HG03460 (cell line): ENCODE results near the gene VCL.
"Not testable (repeated sequence)": the region's sequence is repeated elsewhere in the genome, so short reads cannot be mapped to it uniquely, and the experiment has no call there.

Experiments used
- ATAC-seq: cut with Tn5 transposase; IDR thresholded peaks from one replicate; pipeline ENCODE4 v1.9.1; 2021; ENCODE audit not compliant: unreplicated experiment

Gene VCL

GRCh38 chr10:74000892-74001669, 3.2 kb downstream of the VCL start:
- no peak for ATAC-seq

DNA sequence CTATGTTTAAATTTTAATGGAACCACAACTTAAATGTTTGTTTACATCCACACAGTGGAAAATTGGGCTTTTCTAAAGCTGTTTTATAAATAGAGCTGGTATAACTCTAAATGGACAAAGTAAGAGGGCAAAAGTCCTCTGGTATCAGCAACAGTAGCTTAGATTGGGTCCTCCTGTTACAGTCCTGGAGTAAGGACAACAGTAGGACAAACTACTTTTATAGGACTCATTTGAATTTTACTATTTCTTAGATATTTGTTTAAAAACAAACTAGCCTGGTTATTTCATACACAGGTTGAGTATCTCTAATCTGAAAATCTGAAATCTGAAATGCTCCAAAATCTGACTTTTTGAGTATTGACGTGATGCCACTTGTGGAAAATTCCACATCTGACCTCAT, 8.4 kb downstream of the VCL start:
- ATAC-seq = no peak

GRCh38 chr10:74008212-74008731, 10.4 kb downstream of the VCL start:
- ATAC-seq = peak; percentile 63

GRCh38 chr10:74011017-74011416, 13.1 kb downstream of the VCL start:
- no peak for ATAC-seq

DNA sequence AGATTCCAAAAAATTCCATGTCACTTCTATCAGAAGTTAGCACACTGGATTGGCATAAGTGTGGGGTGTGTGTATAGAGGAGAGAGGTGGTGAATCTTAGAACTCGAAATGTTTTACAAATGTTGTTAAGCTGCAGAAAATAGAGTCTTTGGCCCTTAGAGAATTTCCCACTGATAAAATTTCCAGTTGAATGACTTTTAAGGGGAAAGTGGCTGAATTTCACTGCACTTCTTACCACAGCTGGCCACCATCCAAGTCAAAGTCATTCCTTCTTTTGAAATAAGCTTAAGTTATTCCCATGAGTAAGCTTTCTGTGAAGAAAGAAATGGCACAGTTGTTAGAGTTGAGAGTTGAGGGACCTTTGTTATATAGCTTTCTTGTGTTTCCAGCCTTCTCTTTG, 13.9 kb downstream of the VCL start:
- ATAC-seq = no peak

DNA sequence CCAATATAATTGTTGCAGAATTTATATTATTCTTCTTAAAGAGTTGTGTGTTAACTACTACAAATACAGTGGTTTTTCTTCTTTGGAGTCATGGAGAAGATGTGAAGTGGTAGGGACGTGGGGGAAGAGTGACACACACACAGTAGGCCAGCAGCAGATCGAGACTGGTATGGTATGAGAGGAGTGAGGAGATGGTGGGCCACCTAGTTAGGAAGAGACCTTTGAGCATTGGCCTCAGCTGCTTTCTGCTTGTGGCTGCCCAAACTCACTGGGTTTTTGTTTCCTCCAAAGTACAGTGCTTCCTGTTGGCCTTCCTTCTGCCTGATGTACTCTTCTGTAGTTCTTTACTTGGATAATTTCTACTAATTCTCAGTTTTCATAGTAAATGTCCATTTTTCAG, 14.6 kb downstream of the VCL start:
- no peak for ATAC-seq

- no peak for ATAC-seq
These were observed 15.1 kb downstream of the VCL start for GRCh38 chr10:74013004-74013403.

DNA sequence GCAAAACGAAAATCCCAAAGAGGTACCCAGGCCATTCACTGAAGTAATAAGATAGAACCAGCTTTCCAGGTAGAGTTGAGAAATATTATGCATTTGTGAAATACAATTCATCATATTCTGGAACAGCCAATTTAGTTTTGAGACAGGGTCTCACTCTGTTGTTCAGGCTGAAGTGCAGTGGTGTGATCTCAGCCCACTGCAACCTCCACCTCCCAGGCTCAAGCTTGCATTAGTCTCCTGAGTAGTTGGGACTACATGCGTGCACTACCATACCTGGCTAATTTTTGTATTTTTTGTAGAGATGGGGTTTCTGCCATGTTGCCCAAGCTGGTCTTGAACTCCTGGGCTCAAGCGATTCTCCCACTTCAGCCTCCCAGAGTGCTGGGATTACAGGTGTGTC, 16.7 kb downstream of the VCL start:
- ATAC-seq = not testable (repeated sequence)

GRCh38 chr10:74018241-74018640, 20.3 kb downstream of the VCL start:
- no peak for ATAC-seq

DNA sequence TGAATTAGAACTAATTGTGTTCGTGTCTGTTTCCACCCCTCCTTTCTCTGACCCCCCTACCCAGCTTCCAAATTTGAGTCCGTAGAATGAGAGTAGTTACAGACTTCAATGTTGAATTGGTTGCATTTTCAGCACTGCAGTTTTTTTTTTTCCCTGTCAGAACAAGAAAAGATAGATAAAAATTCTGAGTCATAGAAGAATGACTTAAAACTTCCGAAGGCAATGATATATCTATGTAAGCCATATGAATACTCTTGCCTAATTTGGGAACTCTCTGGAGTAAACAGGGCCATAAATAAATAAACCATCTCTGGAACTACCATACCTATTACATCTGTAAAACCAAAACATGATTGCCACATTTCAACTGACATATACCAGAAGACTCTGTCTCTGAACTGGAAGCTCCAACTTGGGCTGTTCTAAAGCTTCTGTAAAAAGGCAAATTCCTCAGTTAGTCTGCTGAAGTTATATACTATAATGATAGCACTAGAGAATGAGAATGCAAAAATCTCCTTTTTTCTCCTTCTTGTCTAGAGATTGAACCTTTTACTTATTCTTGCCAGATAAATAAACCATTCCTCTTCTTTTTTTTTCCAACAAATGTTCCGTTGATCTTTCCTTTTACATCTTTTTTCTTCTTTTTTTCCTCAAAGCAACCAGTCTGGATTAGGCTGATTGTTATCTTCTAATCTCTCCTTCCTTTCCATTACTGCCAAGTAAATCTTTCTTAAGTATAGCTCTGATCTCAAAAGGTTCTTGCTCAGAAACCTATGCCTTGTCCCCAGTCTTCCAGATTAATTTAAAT, 23.5 kb downstream of the VCL start:
- ATAC-seq = no peak

DNA sequence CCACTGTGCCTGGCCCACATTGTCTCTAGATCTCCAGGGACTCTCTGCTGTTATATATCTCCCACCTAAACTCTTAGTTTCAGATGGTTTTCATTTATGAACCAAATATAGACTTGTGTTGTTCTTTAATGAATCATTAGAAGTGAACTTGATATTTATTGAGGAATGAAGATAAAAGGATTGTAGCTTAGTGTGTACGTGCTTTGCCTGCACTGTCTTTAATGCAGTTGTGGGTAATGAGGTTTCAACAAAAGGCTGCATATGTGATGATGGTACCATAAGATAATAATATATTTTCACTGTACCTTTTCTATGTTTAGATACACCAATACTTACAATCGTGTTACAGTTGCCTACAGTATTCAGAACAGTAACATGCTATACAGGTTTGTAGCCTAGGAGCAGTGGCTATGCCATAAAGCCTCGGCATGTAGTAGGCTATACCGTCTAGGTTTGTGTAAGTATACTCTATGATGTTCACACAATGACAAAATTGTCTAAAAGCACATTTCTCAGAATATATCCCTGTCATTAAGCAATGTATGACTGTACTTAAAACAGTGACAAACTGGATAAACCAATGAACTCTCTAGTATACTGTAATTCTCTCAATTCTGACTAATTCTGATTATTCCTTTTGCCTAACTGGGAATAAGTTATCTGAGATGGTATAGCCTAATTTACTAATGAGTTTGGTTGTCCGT, 25.2 kb downstream of the VCL start:
- ATAC-seq = no peak

DNA sequence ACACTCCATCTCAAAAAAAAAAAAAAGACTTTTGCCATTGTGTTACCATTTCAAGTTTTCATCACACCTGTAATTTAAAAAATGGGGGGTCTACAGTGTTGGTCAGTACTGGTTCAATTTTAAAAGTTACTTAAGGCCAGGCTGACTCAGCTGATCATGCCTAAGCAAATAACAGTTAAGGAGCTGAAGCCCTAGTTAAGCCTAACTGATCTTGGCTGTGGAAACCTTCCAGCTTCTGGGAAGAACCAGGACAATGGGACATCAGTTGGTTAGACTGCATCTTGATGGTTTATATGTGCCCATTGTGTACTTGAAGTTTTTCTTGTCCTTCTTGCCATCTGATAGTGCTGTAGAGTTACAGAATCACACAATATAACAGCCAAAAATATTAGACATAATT, 26.7 kb downstream of the VCL start:
- no peak for ATAC-seq

GRCh38 chr10:74025380-74025978, 27.6 kb downstream of the VCL start:
- ATAC-seq = no peak

- no peak for ATAC-seq
These were observed 28.6 kb downstream of the VCL start for GRCh38 chr10:74026428-74027015.

DNA sequence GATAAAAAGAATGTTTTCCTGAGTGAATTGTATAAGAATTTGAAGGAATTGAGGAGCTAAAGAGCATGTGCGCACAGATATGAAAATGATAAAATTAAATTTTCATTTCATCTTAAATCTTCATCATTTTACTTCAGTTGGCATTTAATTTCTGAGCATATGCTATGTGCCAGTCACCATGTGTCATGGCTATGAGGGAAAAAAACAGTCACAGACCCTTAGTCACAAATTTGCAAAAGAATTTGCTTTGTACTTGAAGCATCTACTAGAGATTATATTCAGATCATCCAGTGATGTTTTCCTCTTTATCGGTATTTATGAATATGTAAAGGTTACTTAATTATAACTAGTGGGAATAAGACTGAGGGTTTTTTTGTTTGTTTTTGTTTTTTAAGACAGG, 29.8 kb downstream of the VCL start:
- ATAC-seq = no peak

GRCh38 chr10:74029943-74030342, 32.0 kb downstream of the VCL start:
- no peak for ATAC-seq

DNA sequence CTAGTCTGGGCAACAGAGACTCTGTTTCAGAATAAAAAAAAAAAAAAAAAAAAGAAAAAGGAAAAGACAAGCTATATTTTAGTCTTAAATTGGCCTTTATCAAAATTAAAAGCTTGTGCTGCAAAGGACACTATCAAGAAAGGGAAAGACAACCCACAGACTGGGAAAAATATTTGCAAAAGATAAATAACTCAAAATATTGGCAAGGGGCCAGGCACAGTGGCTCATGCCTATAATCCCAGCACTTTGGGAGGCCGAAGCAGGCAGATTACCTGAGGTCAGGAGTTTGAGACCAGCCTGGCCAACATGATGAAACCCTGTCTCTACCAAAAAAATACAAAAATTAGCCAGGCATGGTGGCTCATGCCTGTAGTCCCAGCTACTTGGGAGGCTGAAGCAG, 34.3 kb downstream of the VCL start:
- ATAC-seq = not testable (repeated sequence)

GRCh38 chr10:74032900-74033655, 35.2 kb downstream of the VCL start:
- ATAC-seq = no peak

DNA sequence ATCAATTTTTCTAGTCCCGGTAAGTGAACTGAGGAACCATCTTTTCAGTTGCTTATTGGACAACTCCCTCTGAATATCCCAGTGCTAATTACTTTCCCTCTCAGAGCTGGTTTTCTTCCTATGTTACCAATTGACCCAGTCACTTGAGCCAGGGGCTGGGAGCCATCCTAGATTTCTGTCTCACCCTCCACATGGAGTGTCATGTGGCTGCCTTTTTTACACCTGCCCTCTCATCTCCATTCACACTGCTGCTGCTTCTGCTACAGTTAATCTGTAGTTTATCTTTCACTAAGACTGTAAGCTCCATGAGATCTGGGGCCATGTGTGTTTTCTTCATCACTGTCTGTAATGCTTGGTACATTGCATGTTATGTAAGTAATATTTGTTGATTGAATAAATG, 35.8 kb downstream of the VCL start:
- ATAC-seq = no peak

GRCh38 chr10:74034301-74034700, 36.4 kb downstream of the VCL start:
- no peak for ATAC-seq
